Activated naive CD8-positive, alpha-beta T cell treated with anti-CD3 and anti-CD28 coated beads, Interleukin-2, amount 50 U/mL, for 16 hours (primary cell): Measurements from ENCODE around the gene MARK3.
A peak's percentile ranks its signal among the peaks of the same experiment; 100 is the strongest.

Experiments used
- DNase-seq: peaks from one replicate; pipeline ENCODE4 v3.0.0-alpha.2; 2020; ENCODE audit warnings: low read depth, low spot score

Gene MARK3

DNA sequence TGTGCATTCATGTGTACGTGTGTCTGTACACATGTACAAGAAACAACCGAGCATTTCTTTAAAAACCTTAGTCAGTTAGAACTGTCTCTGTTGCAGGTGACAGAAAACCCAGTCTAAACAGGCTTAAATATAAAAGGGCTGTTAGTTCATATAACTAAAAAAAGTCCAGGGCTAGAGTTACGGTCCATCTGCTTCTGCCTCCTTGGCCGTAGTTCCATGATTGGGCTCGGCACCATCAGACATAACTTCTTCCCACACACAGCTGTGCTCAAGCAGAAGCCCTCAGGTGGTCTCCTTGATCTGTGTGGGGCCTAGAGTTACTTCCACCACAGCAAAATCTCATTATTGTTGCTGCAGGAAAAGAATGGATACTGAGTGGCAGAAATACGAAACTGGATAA lies 102.9 kb downstream of the MARK3 start:
- DNase-seq, result no peak

DNA sequence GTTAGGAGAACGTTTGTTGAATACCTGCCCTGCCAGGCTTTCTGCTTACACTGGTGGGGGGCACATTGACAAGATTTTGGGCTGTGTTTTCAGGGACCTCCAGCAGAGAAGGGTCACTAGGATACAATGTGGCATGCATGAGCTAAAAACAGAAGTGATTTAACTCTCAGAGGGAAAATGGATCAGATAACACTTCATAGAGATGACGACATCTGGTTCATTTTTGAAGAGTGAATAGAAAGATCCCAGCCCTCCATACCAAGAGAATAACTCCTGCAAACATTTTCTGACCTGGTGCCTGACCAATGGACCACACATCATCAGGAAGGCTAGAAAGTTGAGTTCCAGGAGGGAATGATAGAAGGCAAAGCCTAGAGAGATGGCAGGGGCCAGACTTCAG lies 103.7 kb downstream of the MARK3 start:
- no peak for DNase-seq

DNA sequence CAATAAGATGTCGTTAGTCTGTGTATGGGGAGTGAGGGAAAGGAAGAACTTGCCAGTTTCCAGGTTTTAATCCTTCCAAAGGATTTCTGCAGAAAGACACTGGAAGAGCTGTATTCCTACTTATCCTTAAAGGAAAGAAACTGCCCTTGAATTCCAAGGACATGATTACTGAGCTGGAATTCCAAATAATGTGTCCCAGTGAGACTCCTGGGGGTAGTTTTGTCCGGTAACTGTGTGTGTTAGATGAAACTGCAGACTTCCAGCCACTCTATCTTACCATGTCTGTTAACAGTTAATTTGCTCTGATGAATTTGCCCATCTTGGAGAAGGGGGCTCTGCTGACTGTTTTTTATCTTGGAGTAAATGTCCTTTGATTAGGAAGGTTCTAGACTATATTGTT lies 104.4 kb downstream of the MARK3 start:
- DNase-seq, result no peak

DNA sequence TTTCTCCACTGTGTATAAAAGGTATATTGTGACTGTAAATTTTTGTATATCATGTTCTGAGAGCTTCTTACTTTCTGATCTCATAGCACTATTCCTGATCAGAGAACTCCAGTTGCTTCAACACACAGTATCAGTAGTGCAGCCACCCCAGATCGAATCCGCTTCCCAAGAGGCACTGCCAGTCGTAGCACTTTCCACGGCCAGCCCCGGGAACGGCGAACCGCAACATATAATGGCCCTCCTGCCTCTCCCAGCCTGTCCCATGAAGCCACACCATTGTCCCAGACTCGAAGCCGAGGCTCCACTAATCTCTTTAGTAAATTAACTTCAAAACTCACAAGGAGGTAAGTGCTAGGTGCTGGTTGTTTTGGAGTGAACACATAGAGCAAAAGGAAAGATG lies 106.5 kb downstream of the MARK3 start:
- no peak for DNase-seq

DNA sequence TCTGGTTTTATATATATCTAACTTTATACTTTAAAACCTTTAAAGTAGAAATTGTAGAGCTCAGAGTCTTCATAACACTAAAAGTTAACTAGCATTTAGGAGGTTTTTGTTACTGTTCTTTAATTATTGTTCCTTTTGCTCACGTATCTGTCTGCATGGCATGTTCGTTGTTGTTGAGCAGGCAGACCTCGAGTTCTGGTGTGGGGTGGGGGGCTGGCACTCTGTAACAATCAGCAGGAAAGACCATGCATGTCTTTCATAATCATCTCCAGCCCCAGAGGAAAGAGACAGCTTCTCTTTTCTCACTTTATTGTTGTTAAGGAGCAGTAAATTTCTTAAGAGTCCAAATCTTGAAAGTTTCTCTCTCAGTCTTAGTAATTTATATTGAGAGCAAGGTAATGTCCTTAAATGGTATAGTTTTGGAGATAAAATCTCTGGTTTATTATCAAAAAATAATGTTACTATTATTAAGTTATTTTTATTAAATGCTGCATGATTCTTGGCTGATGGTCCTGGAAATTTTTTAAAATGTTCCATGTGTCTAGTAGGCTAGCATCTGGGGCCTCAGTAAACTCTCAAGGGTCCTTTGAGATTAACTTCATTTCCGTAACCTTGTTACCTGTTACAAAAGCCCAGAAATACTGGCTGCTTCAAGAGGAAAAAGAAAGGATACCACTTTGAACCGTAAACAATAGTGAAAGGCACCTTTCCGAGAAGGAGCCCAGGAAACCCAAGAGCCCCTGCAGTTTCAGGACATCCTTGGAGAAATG lies 107.1 kb downstream of the MARK3 start:
- no peak for DNase-seq

DNA sequence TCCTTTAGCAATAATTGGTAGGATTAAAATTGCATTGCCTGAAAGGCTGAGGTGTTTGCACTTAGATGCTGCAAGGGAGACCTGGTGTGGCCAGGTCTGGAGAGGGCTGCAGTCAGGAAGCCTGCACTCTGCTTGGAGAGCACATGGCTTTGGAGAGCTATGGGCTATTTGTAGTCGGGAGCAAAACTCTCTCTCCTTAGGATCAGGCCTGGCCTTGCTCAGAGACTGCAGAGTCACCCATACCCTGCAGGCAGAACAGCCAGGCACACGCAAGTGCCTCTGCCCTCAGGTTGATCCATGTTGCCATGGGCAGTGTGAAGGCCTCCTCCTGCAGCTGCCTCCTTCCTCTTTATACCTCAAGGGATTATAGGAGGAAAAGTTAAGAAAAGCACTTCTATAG lies 110.6 kb downstream of the MARK3 start:
- DNase-seq, result no peak

DNA sequence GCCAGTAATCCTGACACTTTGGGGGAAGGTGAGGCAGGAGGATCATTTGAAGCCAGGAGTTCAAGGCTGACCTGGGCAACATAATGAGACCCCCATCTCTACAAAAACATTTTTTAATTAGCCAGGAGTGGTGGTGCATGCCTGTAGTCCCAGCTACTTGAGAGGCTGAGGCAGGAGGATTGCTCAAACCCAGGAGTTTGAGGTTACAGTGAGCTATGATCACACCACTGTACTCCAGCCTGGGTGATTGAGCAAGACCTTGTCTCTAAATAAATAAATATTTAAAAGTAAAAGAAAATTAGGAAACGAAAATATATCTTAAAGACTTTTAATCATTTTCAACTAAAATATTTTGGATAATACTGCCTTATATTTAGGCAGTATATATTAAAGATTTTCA lies 111.6 kb downstream of the MARK3 start:
- DNase-seq, result no peak

DNA sequence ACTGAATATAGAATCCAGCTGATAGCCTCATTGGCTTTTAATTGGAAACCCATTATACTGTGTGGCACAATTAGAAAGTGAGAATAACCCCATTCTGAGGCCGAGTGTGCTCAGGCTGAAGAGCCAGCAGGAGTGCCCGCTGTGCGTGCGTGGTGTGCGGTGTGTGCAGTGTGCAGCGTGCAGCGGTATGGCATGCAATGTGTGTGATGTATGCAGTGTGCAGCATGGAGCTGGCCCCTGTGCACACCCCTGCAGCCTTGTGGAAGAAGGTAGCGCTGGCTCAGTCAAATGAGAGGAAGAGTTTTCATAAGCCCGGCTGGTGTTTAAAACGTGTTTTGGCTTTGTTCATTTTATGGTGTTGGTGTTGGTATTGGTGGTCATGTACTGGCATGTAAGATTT lies 114.5 kb downstream of the MARK3 start:
- no peak for DNase-seq

DNA sequence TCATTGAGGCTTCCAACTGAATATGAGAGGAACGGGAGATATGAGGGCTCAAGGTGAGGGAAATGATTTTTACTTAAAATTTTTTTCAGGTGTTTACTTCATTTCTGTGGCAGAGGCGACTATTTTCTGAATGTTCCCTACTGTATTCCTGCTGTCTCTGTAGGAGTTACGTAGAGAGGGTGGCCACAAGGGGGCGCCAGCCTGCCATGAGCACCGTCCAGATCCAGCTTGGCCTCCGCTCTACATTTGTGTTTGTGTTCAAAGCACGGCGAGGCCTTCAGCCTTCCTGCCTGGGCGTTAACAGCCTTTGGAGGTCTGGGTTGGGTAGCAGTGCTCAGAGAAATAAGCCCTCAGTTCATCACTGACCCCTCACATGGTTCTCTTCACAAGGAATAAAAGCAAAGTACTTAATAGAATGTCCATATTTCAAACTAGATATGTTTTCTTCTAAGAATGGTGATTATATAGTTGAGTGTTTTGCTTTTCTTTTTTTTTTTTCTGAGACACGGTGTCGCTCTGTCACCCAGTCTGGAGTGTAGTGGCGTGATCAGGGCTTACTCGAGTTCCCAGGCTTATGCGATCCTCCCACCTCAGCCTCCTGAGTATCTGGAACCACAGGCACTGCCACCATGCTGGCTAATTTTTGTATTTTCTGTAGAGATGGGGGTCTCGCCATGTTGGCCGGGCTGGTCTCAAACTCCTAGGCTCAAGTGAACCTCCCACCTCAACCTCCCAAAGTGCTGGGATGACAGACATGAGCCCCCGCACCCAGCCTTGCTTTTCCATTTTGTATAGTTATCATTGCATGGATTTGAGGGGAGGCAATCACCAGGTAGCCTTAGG lies 115.2 kb downstream of the MARK3 start:
- peak; percentile 48 for DNase-seq

DNA sequence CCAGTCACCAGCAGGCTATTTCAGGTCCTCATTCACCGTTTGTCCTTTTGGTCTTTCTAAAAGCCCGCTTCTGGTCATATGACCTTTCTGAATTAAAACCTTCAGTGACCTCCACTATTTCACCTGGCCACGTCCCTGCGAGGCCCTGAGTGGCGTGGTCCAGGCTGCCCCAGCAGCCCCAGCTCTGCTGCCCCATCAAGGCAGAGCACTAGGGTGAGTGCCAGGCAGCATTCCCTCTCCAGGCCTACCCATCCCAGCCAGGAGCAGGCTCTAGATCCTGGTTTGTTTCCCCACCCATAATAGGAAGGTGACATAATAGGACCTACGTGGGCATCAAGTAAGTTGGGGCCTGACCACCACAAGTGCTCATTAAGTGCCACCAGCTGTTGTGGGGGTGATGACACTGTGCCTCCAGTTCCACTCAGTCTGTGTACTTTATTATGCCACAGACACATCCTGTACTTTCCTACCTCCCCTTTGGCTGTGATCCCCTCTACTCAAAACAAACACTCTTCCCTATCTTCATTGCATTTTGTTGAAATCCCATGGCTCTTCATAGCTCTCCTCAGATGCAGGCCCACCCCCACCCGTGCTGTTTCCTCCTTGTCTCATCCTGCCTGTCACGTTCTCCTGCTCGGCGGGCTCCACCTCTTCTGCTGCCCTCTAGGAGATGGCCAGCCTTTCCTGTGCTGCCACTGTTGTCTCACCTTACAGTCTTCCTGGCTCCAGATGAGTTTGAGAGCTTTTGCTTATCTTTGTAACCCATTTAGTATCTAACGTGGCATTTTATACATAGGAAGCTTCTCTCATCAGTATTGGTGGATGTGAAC lies 116.0 kb downstream of the MARK3 start:
- DNase-seq, result no peak

DNA sequence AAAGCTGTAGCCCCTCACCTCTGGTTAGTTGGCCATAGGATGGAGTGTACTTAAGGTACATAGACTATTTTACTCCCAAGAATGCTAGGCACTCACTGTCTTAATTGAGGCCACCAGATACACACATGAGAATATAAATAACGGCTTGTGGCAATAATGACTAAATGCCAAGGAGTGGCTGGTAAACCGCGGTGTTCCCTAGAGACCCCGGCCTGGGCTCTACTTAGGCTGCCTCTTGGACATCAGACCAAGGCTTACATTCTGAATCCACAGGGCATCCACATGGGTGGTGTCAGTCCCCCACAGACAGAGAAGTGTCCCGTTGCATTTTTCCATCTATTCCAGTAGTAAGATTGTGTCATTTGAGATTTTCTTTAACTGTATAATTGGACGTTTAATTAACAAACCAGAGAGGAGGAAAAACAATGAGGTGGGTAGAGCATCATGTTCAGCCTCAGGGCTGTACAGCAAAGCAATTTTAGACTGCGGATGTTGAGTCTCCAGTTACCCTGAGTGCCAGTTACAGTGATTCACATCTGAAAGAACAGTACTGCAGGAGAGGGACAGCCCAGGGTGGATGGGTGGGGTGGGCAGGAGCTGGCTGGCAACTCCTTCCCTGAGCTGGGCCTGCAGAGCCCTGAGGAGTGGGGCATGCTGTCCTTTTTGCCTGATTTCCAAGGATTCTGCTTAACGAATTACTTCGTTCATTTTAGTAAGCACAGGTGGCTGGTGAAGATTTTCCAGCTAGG lies 116.9 kb downstream of the MARK3 start:
- no peak for DNase-seq

DNA sequence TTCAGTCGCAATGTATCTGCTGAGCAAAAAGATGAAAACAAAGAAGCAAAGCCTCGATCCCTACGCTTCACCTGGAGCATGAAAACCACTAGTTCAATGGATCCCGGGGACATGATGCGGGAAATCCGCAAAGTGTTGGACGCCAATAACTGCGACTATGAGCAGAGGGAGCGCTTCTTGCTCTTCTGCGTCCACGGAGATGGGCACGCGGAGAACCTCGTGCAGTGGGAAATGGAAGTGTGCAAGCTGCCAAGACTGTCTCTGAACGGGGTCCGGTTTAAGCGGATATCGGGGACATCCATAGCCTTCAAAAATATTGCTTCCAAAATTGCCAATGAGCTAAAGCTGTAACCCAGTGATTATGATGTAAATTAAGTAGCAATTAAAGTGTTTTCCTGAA lies 117.7 kb downstream of the MARK3 start:
- no peak for DNase-seq

DNA sequence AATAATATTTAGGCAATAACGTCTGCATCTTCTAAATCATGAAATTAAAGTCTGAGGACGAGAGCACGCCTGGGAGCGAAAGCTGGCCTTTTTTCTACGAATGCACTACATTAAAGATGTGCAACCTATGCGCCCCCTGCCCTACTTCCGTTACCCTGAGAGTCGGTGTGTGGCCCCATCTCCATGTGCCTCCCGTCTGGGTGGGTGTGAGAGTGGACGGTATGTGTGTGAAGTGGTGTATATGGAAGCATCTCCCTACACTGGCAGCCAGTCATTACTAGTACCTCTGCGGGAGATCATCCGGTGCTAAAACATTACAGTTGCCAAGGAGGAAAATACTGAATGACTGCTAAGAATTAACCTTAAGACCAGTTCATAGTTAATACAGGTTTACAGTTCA lies 118.1 kb downstream of the MARK3 start:
- no peak for DNase-seq

DNA sequence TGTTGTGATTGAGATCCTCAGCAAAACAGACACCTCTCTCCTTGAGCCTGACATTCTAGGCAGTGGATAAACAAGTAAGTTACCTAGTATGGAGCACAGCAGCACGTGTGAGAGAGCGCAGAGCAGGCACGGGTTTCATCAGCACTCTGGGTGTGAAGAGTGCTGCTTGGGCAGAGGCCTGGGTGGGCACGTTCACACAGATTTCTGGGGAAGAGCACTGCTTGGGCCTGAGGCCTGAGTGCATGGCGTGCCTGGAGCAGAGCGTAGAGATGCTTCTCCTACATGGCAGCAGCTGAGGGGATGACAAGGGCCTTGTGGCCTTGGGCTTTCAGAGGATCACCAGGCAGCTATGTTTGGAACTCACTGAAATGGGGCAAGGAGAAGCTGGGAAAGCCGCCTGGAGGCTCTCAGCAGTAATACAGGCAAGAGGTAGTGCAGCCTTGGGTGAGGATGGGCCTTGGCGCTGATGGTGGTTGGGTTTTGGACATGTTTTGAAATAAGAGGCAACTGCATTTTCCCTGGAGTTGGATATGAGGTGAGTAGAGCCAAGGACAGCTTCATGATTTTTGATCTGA lies 119.9 kb downstream of the MARK3 start:
- no peak for DNase-seq

DNA sequence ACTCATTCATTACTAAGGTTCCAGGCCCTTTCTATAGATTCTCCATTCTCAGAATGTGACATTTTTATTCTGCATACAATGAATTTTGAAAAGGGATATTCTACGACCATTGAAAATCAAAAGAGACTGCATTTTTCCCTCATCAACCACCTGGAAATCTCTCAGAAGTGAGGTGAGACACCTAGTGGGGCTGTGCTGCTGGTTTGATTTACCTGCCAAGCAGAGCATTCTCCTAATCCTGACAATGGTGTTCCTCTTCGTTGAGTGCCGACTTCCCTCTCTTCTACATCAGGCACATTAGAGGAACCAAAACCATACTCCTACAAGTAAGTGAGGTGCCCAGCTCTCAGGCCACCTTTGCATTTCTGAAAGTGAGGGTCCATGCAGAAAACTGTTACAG lies 122.5 kb downstream of the MARK3 start:
- DNase-seq, result no peak

DNA sequence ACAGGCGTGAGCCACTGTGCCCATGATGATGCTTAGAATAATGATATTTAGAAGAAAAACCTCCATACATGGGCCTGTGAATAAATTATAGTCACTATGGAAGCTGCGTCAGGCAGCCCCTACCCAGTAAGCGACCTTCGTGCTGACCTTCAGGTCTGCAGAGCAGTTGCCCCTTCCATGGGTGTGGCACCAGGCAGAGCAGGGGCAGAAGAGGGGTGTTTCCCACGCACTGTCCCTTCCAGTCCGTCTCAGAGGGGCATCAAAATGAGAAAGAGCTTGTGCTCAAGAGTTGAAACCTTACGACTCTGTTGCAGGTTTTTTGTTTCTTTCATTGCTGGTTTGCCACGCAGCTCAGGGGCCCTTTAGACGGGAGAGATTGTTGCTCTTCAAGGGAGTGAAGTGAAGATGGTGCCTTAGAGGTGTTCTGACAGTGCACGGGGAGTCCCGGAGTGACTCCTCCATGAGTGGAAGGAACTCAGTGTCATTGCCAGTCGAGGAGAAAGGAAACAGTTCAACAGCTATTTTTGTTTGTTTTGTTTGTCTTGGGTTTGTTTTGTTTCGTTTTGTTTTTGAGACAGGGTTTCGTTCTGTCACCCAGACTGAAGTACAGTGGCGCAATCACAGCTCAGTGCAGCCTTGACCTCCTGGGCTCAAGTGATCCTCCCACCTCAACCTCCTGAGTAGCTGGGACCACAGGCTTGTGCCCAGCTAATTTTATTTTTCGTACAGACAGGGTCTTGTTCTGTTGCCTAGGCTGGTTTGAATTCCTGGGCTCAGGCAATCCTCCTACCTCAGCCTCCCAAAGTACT lies 123.5 kb downstream of the MARK3 start:
- no peak for DNase-seq

DNA sequence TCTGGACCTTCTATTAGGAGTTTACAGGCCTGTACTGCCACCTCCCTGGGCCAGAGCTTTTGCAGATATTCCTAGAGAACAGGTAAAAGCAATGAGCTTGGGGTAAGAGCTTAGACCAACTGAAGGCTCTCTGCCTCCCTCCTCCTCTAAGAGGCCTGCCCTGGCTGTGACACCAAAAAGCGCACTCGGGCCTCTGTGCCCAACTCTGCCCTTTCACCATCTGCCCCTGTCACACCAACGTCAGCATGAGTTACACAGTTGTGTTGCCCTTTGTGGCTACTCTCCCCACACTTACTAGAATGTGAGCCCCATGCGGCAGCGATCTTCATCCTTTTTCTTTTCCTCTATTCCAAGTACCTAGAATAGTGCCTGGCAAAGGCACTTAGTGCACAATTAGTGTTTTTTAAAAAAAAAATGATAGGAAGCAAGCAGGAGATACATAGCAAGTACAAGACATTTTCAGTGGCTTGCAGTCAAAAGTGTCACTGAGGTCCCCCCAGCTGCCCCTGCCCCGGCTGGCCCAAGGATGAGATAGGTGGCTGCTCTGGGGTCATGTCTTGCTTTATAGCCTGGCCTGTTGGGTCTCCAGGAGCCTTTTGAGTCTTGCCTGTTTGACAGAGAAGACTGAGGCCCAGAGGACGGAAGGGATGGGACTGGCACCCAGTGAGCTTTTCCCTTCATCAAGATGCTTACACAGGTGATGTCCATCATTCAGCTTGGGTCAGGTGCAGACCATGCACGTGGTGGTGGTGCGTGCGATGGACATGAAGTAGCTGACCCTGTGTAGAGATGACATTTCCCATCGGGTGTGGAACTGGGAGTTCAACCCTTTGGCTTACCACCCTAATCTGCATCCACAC lies 124.9 kb downstream of the MARK3 start:
- DNase-seq, result no peak

DNA sequence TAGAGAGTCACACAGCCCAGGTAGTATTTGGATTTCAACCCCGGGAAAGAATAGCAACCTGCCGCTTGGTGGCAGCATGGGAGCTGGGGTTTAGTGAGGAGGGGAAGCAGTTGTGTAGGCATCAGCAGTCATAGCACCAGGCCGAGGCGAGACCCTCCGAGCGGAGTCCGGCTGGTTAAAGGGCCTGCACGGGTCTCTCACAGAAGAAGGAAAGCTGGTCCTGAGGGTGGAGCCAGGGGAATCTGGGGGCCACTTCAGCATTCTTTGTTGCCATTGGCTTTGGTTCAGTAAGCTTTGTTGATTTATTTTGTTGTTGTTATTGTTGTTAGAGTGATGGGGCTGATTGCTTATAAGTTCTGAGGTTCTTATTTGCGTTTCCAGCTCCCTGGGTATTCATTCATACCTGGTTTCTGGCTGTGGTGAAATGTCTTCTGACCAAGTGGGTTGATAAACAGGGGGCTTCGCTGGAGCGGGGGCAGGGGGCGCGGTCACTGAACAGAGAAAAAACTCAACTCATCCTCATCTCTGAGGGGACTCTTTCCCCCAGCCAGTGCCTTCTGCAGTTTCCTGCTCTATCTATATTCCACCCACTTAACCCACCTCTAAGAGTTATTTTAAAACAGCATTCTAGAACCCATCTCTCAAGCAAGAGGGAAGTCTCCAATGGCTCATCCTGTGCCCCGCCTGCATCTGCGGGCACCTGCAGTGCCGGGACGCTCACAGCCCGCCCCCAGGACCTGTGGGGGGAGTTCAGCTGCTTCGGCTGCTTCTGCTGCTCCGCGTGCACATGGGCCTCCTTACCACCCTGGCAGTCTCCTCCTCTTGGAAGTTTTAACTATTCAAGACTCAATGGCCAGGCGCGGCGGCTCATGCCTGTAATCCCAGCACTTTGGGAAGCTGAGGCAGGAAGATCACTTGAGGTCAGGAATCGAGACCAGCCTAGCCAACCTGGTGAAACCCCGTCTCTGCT lies 125.8 kb downstream of the MARK3 start:
- no peak for DNase-seq
